CD4-positive, alpha-beta T cell (primary cell): ENCODE data around the gene IL36A. TPM values are rescaled to one million over a fixed set of nuclear protein-coding genes. Genes with fewer than 3 reads are reported as not detected.

Experiments
- ATAC-seq: fragments of 200-7000 bp; cut with Tn5 transposase; one replicate; pipeline ENCODE4 v1.10.0; 2022; ENCODE audit warnings: mild to moderate bottlenecking; ENCODE audit not compliant: poor library complexity
- CTCF ChIA-PET: fragments of 350-600 bp; sonication (Branson Sonifier 250); formaldehyde crosslinking; loops from one replicate; lab custom pipeline; 2021; ENCODE audit warnings: antibody characterized with exemption, inconsistent platforms; lab: Charles Lee
- POLR2A ChIA-PET: fragments of 350-600 bp; sonication (Branson Sonifier 250); formaldehyde crosslinking; loops from one replicate; lab custom pipeline; 2021; ENCODE audit warnings: antibody characterized with exemption, inconsistent platforms; lab: Charles Lee
- DNase-seq, 14 experiments: peaks; one replicate each; pipeline ENCODE4 v3.0.0-alpha.2; 2013 to 2020; ENCODE audit warnings: mixed read lengths in 2 of 14
- H3K27ac ChIP-seq, 2 donors: one replicate each; pipeline versions ENCODE4 v1.5.1 to v1.7.0; 2013; ENCODE audit warnings: low read length in 2 of 2, low read depth in 1 of 2, mild to moderate bottlenecking in 1 of 2
- H3K27me3 ChIP-seq, 2 experiments: 1 replicate in 1 of 2; 2 replicates in 1 of 2; pipeline versions ENCODE4 v1.6.1 to v1.7.0; 2013; ENCODE audit warnings: low read length in 2 of 2, control low read depth in 1 of 2, mild to moderate bottlenecking in 1 of 2, moderate library complexity in 1 of 2; ENCODE audit not compliant: insufficient read depth in 2 of 2, control insufficient read depth in 1 of 2
- H3K36me3 ChIP-seq: one replicate; pipeline ENCODE4 v1.6.1; 2013; ENCODE audit warnings: low read length, control low read depth; ENCODE audit not compliant: insufficient read depth
- H3K4me1 ChIP-seq: one replicate; pipeline ENCODE4 v1.6.1; 2013; ENCODE audit warnings: low read length, control low read depth; ENCODE audit not compliant: insufficient read depth
- H3K4me3 ChIP-seq: one replicate; pipeline ENCODE4 v1.5.1; 2013; ENCODE audit warnings: mild to moderate bottlenecking, low read length, moderate library complexity
- H3K9me3 ChIP-seq, 2 experiments: 1 replicate in 1 of 2; 2 replicates in 1 of 2; pipeline versions ENCODE4 v1.6.1 to v1.7.0; 2013; ENCODE audit warnings: low read length in 2 of 2, mild to moderate bottlenecking in 2 of 2, control low read depth in 1 of 2, moderate library complexity in 1 of 2; ENCODE audit not compliant: control insufficient read depth in 1 of 2, insufficient read depth in 1 of 2
- H3K27ac Mint-ChIP-seq: one replicate; pipeline ENCODE4 v1.8.0; 2020; ENCODE audit warnings: mixed read lengths
- H3K27me3 Mint-ChIP-seq: one replicate; pipeline ENCODE4 v1.8.0; 2021; ENCODE audit warnings: mixed read lengths
- H3K36me3 Mint-ChIP-seq: one replicate; pipeline ENCODE4 v1.8.0; 2021; ENCODE audit warnings: low read depth, mixed read lengths
- H3K4me1 Mint-ChIP-seq: one replicate; pipeline ENCODE4 v1.8.0; 2021; ENCODE audit warnings: low read depth, mixed read lengths
- H3K4me3 Mint-ChIP-seq: one replicate; pipeline ENCODE4 v1.8.0; 2020; ENCODE audit warnings: mild to moderate bottlenecking, mixed read lengths
- H3K9me3 Mint-ChIP-seq: one replicate; pipeline ENCODE4 v1.8.0; 2020; ENCODE audit warnings: mixed read lengths
- CTCF ChIP-seq: fragments of 200-600 bp; IDR thresholded peaks from one replicate; pipeline ENCODE4 v1.8.0; 2022; ENCODE audit warnings: antibody characterized with exemption, mild to moderate bottlenecking
- intact Hi-C, 2 experiments: fragments of 100-400 bp; cut with DNase I in 1 of 2; cut with micrococcal nuclease in 1 of 2; formaldehyde crosslinking; loops; one replicate each; pipeline versions ENCODE4 v1.15.1 to v1.9.0; 2023 to 2025; cut with DNase I, micrococcal nuclease
- polyA plus RNA-seq, 2 donors: library from polyadenylated mRNA; unstranded; fragments of 120-200 nt; gene quantifications; one replicate each; pipeline ENCODE4 v1.2.1, GENCODE V29; 2013
- total RNA-seq, 174 experiments: library from RNA in 2 of 174; stranded (reverse) in 2 of 174; gene quantifications; one replicate each; pipeline ENCODE4 v1.2.3 and lab custom pipeline; 2021 to 2026

IL36A gene, protein sequence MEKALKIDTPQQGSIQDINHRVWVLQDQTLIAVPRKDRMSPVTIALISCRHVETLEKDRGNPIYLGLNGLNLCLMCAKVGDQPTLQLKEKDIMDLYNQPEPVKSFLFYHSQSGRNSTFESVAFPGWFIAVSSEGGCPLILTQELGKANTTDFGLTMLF
- total RNA-seq (under 1 TPM in 1 of 2 experiments, not detected in 1; 0.47 TPM), total RNA-seq (lab: John Stamatoyannopoulos, UW) (0 to 3.0 (median 0.38) reads per million in 172 experiments)
- polyA plus RNA-seq (2013, experiment 1 of 2) = 0.49 TPM
- 0.49 TPM for polyA plus RNA-seq (2013, experiment 2 of 2)

GRCh38 chr2:113005030-113005509 lies at the start of gene IL36A:
TSS of gene IL36A (plus strand) at chr2:113005459. CDS start at chr2:113005872, 413 bp downstream.
- Mint-ChIP-seq H3K4me3 (no peak within 1 kb of the TSS), H3K27ac (no peak within 1 kb of the TSS), H3K36me3 (peaks cover 14% of the 10 kb centered on the region), H3K4me1 (peaks cover 10% of the 10 kb centered on the region), H3K27me3 (no peaks in the 10 kb centered on the region), H3K9me3 (peaks cover 16% of the 10 kb centered on the region)
- Histone ChIP-seq H3K36me3 (no peaks in the 10 kb centered on the region), H3K9me3 (peaks cover 3 to 17% of the 10 kb centered on the region in 2 experiments), H3K27me3 (no peaks in the 10 kb centered on the region), H3K4me3 (no peak within 1 kb of the TSS), H3K27ac (no peak within 1 kb of the TSS), H3K4me1 (no peaks in the 10 kb centered on the region)
- DNase-seq = no peak
- POLR2A ChIA-PET = no interaction called here
- intact Hi-C loops = no loop called here
- CTCF ChIA-PET = no interaction called here
- ATAC-seq = no peak
- TF ChIP-seq CTCF = no peak

- H3K36me3 ChIP-seq = no peaks in the 10 kb centered on the region
- no peaks in the 10 kb centered on the region for H3K9me3 ChIP-seq
- H3K27me3 ChIP-seq = peaks cover 0 to 3% of the 10 kb centered on the region in 2 experiments
- ChIA-PET CTCF (interaction anchor here (0.5 kb wide), 1 partner anchor 53 kb away, joined by 4 read pairs; no protein-coding TSS in a partner anchor), POLR2A (no interaction called here)
- no peak for DNase-seq
- ATAC-seq = no peak
- H3K4me3 Mint-ChIP-seq = no peak overlapping the region
- H3K27ac ChIP-seq = no peak overlapping the region
- H3K4me3 ChIP-seq = no peak overlapping the region
- H3K36me3 Mint-ChIP-seq = no peaks in the 10 kb centered on the region
- no peaks in the 10 kb centered on the region for H3K9me3 Mint-ChIP-seq
- no peak overlapping the region for H3K27ac Mint-ChIP-seq
- no peaks in the 10 kb centered on the region for H3K4me1 ChIP-seq
- no peak for TF ChIP-seq CTCF
- H3K4me1 Mint-ChIP-seq = no peaks in the 10 kb centered on the region
- intact Hi-C loops = no loop called here
- H3K27me3 Mint-ChIP-seq = no peaks in the 10 kb centered on the region
Observed at GRCh38 chr2:112957511-112957910, 47.7 kb upstream of the IL36A start.

DNA sequence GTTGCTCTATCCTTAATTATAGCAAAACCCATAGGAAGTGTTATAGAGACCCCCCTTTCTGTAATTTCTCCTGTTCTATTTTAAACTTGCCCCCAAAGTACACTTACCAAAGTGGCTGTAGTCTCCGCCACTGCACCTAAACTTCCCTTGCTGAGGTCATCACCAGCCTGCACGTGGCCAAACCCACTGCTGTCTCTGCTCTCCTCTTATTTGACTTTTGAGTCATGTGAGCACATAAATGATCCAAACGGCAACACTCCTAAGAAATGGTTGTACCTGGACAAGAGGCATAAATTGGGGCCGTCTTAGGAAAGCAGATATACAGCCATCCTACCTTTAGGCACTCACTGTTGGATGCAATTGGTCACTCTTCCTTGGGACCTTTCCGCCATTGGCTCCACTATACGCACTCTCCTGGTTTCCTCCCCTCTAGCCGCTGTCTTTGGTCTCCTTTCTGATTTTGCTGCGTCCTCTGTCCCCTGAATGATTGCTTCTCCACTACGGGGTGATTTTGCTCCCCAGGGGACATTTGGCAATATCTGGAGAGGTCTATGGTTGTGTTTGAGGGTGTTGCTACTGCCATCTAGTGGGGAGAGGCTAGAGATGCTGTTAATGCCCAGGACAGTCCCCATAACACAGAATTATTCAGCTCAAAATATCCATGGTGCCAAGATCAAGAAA lies 46.7 kb upstream of the IL36A start:
- Mint-ChIP-seq H3K4me1 (no peaks in the 10 kb centered on the region), H3K4me3 (no peak overlapping the region), H3K27me3 (no peaks in the 10 kb centered on the region), H3K9me3 (no peaks in the 10 kb centered on the region), H3K36me3 (no peaks in the 10 kb centered on the region), H3K27ac (no peak overlapping the region)
- peak; percentile 77 for ATAC-seq
- no peaks in the 10 kb centered on the region for H3K9me3 ChIP-seq
- ChIA-PET POLR2A (interaction anchor here (1.3 kb wide), 1 partner anchor 39 kb away, joined by 4 read pairs; no protein-coding TSS in a partner anchor), CTCF (interaction anchor here (0.7 kb wide), 2 partner anchors 9 to 12 kb away, joined by 3 to 6 read pairs; no protein-coding TSS in a partner anchor)
- H3K4me3 ChIP-seq = no peak overlapping the region
- H3K36me3 ChIP-seq = no peaks in the 10 kb centered on the region
- intact Hi-C loops = loop anchor here (1.0 to 2.0 kb wide), 3 partner anchors 206 to 358 kb away; no protein-coding TSS in a partner anchor
- no peaks in the 10 kb centered on the region for H3K4me1 ChIP-seq
- H3K27ac ChIP-seq = no peak overlapping the region
- DNase-seq = peak in 8 of 14 experiments; percentile 8 to 77 (median 34)
- TF ChIP-seq CTCF = peak; percentile 93
- H3K27me3 ChIP-seq = peaks cover 0 to 3% of the 10 kb centered on the region in 2 experiments
